ENCODE results near the gene ATXN8OS. TPM values are rescaled to one million over a fixed set of nuclear protein-coding genes. Genes with fewer than 3 reads are reported as not detected.

The ATXN8OS gene
- total RNA-seq (not detected), total RNA-seq (0 to 0.14 (median 0) reads per million in 172 experiments)
- not detected for polyA plus RNA-seq (2013, experiment 1 of 2)
- not detected for polyA plus RNA-seq (2013, experiment 2 of 2)

DNA sequence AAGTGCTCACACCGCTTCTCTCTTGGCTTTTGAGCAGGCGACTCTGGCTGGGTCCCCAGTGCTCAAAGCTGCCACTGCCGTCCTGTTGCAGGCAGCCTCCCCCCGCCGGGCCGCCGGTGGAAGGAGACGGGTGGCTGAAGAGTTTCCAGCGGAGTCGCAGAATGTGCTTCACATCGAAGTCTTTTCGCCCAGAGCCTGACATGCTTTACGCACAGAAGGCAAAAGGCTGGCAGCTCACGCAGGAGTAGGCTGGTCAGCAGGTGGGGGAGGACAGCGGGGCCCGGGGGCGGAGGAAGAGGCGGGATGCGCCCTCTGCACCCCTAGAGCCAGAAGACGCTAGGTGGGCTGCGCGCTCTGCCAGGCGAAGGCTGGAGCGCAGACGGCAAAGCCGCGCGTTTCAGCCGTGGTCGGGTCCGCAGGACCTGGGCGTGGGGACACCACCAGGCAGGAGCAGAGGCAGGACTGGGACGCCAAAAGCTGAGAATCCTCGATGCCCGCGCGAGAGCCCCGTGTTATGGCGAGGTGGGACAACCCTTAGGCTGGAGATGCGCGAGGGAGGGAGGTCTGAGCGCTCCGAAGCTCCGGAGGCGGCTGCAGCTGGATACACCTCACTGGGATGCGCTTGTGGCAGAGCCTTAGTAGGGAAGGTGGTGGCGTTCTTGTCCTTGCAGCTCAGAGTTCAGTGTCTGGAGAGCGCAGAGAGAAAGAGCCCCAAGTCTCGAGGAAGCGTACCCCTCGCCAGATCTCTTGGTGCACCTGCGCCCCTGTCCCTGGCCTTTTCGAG lies at the start of gene ATXN8OS:
ATXN8OS (plus strand) TSS at position 329 of the 784 bp plus-strand sequence.
- TF ChIP-seq, protein P1, sequence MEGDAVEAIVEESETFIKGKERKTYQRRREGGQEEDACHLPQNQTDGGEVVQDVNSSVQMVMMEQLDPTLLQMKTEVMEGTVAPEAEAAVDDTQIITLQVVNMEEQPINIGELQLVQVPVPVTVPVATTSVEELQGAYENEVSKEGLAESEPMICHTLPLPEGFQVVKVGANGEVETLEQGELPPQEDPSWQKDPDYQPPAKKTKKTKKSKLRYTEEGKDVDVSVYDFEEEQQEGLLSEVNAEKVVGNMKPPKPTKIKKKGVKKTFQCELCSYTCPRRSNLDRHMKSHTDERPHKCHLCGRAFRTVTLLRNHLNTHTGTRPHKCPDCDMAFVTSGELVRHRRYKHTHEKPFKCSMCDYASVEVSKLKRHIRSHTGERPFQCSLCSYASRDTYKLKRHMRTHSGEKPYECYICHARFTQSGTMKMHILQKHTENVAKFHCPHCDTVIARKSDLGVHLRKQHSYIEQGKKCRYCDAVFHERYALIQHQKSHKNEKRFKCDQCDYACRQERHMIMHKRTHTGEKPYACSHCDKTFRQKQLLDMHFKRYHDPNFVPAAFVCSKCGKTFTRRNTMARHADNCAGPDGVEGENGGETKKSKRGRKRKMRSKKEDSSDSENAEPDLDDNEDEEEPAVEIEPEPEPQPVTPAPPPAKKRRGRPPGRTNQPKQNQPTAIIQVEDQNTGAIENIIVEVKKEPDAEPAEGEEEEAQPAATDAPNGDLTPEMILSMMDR (IDR thresholded peaks at IDR 0.05) = no peak
- Mint-ChIP-seq H3K9me3 (peaks cover 7% of the 10 kb centered on the region), H3K4me1 (ENCODE audit: low read depth) (no peaks in the 10 kb centered on the region), H3K36me3 (ENCODE audit: low read depth) (no peaks in the 10 kb centered on the region), H3K27me3 (no peaks in the 10 kb centered on the region), H3K4me3 (no peak within 1 kb of the TSS), H3K27ac (no peak within 1 kb of the TSS)
- no peaks in the 10 kb centered on the region for H3K36me3 ChIP-seq (ENCODE audit: insufficient read depth, low read length)
- no peak within 1 kb of the TSS for H3K27ac ChIP-seq (ENCODE audit: low read depth in 1 of 2, low read length in 2 of 2)
- intact Hi-C loops (cut with DNase I, micrococcal nuclease) = no loop called here
- H3K4me3 ChIP-seq (ENCODE audit: low read length) = no peak within 1 kb of the TSS
- peaks cover 0 to 13% of the 10 kb centered on the region in 2 experiments for H3K9me3 ChIP-seq (ENCODE audit: control insufficient read depth in 1 of 2, insufficient read depth in 1 of 2, low read length in 2 of 2)
- H3K27me3 ChIP-seq (ENCODE audit: control insufficient read depth in 1 of 2, insufficient read depth in 2 of 2, low read length in 2 of 2) = no peaks in the 10 kb centered on the region
- ChIA-PET POLR2A (no interaction called here), CTCF (no interaction called here)
- peak in 1 of 14 experiments; percentile 4 for DNase-seq
- H3K4me1 ChIP-seq (ENCODE audit: insufficient read depth, low read length) = no peaks in the 10 kb centered on the region
- no peak for ATAC-seq (ENCODE audit: poor library complexity)

DNA sequence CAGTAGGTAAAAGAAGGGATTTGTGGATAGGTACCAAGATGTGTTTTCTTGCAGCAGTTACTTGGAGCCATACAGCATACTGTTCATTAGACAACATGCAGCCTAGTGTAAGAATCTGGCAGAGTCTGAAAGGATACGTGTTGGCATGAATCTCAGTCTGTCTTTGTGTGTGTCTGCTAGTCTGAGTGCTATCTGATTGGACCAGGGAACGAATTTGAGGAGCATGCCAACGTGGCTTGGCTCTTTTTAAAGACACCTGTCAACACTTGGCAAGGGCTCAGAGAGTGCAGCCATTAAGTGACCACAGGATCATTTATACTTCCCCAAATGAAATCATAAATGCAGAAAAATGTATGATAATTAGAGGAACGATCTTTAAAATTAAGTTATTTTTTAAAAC lies 27.6 kb upstream of the ATXN8OS start:
- Histone ChIP-seq H3K36me3 (ENCODE audit: insufficient read depth, low read length) (no peaks in the 10 kb centered on the region), H3K9me3 (ENCODE audit: control insufficient read depth in 1 of 2, insufficient read depth in 1 of 2, low read length in 2 of 2) (peaks cover 0 to 9% of the 10 kb centered on the region in 2 experiments), H3K4me3 (ENCODE audit: low read length) (no peak overlapping the region), H3K27ac (ENCODE audit: low read depth in 1 of 2, low read length in 2 of 2) (no peak overlapping the region), H3K4me1 (ENCODE audit: insufficient read depth, low read length) (no peaks in the 10 kb centered on the region), H3K27me3 (ENCODE audit: control insufficient read depth in 1 of 2, insufficient read depth in 2 of 2, low read length in 2 of 2) (no peaks in the 10 kb centered on the region)
- CTCF ChIA-PET = no interaction called here
- no peaks in the 10 kb centered on the region for H3K36me3 Mint-ChIP-seq (ENCODE audit: low read depth)
- POLR2A ChIA-PET = no interaction called here
- H3K9me3 Mint-ChIP-seq = peaks cover 7% of the 10 kb centered on the region
- no peaks in the 10 kb centered on the region for H3K27me3 Mint-ChIP-seq
- H3K4me1 Mint-ChIP-seq (ENCODE audit: low read depth) = no peaks in the 10 kb centered on the region
- DNase-seq (no peak), ATAC-seq (ENCODE audit: poor library complexity) (no peak)
- no peak overlapping the region for H3K4me3 Mint-ChIP-seq
- no peak overlapping the region for H3K27ac Mint-ChIP-seq
- TF ChIP-seq, protein P1 (IDR thresholded peaks at IDR 0.05) = no peak
- intact Hi-C loops (cut with DNase I, micrococcal nuclease) = no loop called here

DNA sequence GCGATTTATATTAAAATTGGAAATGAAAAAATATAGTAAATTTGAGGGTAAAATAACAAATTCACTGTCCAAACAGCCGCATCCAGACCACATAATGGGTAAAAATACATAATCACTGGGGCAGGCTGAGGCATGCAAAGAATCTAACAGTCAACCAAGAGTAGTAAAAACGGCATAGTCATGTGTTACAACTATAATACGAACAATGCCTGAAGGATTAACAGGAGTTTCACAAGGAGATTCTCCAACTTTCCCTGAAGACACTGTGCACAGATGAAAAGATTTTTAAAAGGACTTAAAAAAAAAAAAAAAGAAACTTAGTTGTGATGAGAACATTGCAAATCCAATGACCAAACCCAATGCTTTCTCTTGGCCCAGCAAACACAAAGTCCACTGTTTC lies 20.4 kb upstream of the ATXN8OS start:
- H3K36me3 ChIP-seq (ENCODE audit: insufficient read depth, low read length) = no peaks in the 10 kb centered on the region
- H3K27me3 Mint-ChIP-seq = no peaks in the 10 kb centered on the region
- no peak overlapping the region for H3K4me3 Mint-ChIP-seq
- peaks cover 0 to 9% of the 10 kb centered on the region in 2 experiments for H3K9me3 ChIP-seq (ENCODE audit: control insufficient read depth in 1 of 2, insufficient read depth in 1 of 2, low read length in 2 of 2)
- ChIA-PET POLR2A (no interaction called here), CTCF (no interaction called here)
- H3K4me1 ChIP-seq (ENCODE audit: insufficient read depth, low read length) = no peaks in the 10 kb centered on the region
- no peak overlapping the region for H3K27ac Mint-ChIP-seq
- H3K4me3 ChIP-seq (ENCODE audit: low read length) = no peak overlapping the region
- peaks cover 10% of the 10 kb centered on the region for H3K9me3 Mint-ChIP-seq
- H3K4me1 Mint-ChIP-seq (ENCODE audit: low read depth) = no peaks in the 10 kb centered on the region
- no peaks in the 10 kb centered on the region for H3K27me3 ChIP-seq (ENCODE audit: control insufficient read depth in 1 of 2, insufficient read depth in 2 of 2, low read length in 2 of 2)
- no peak for ATAC-seq (ENCODE audit: poor library complexity)
- no peaks in the 10 kb centered on the region for H3K36me3 Mint-ChIP-seq (ENCODE audit: low read depth)
- intact Hi-C loops (cut with DNase I, micrococcal nuclease) = no loop called here
- no peak for DNase-seq
- TF ChIP-seq, protein P1 (IDR thresholded peaks at IDR 0.05) = no peak
- no peak overlapping the region for H3K27ac ChIP-seq (ENCODE audit: low read depth in 1 of 2, low read length in 2 of 2)
